ENCODE measurements around the gene SMPD4. TPM values are rescaled to one million over a fixed set of nuclear protein-coding genes. Genes with fewer than 3 reads are reported as not detected.

The SMPD4 gene
- total and polyA plus RNA-seq, 2 donors (not counting 3 experiments of a cell fraction or from before 2014, with no cell fraction given) = 85.3 to 88.1 TPM

- Histone ChIP-seq H2AFZ (ENCODE audit: low read depth, low read length) (no peak overlapping the region), H3K9ac (replicated peaks; ENCODE audit: extremely low read depth, insufficient read depth, low read length) (no peak overlapping the region), H3K4me3 (replicated peaks in 1 of 3; ENCODE audit: insufficient read depth in 1 of 3, low read depth in 1 of 3, low read length in 3 of 3) (no peak overlapping the region), H4K20me1 (replicated peaks; ENCODE audit: control insufficient read depth, extremely low read depth, insufficient read depth, low read length) (no peaks in the 10 kb centered on the region), H3K27ac (ENCODE audit: insufficient read depth, low read depth, low read length) (no peak overlapping the region), H3K27me3 (ENCODE audit: control insufficient read depth in 2 of 2, insufficient read depth in 2 of 2, low read length in 2 of 2) (no peaks in the 10 kb centered on the region), H3K9me1 (replicated peaks; ENCODE audit: control insufficient read depth, extremely low read depth, insufficient read depth, low read length) (no peaks in the 10 kb centered on the region), H3K36me3 (ENCODE audit: control insufficient read depth in 2 of 2, extremely low read depth in 1 of 2, insufficient read depth in 2 of 2, low read length in 2 of 2) (peaks cover 0 to 4% of the 10 kb centered on the region in 2 experiments), H3K9me3 (replicated peaks; ENCODE audit: control insufficient read depth, insufficient read depth, low read length) (no peaks in the 10 kb centered on the region), H3K4me2 (ENCODE audit: insufficient read depth, low read length) (no peak overlapping the region), H3K4me1 (ENCODE audit: control insufficient read depth, extremely low read depth, insufficient read depth, low read length) (peaks cover 6% of the 10 kb centered on the region), H3K79me2 (ENCODE audit: control insufficient read depth, insufficient read depth, low read length) (peaks cover 35% of the 10 kb centered on the region)
- intact Hi-C loops (cut with micrococcal nuclease) (no loop called here), dilution Hi-C loops (cut with MboI; ENCODE audit: extremely low pct_ligation_motif_present, low sequenced_read_pairs) (no loop called here)
- POLR2A ChIA-PET = interaction anchor here (0.6 kb wide), 1 partner anchor 1303 kb away, joined by 3 read pairs; no protein-coding TSS in a partner anchor
- CTCF ChIA-PET = interaction anchor here (1.0 to 1.2 kb wide), 2 partner anchors 147 to 1303 kb away, joined by 3 read pairs; no protein-coding TSS in a partner anchor
- DNase-seq (ENCODE audit: low read depth, low spot score) (no peak), FAIRE-seq (no peak)
- BruUV-seq (replicated peaks) = no TSS peak
- TF ChIP-seq GATA2 (IDR thresholded peaks at IDR 0.05; ENCODE audit: insufficient read depth, insufficient read length, low read depth, low read length) = no peak
- TF ChIP-seq, protein P1, sequence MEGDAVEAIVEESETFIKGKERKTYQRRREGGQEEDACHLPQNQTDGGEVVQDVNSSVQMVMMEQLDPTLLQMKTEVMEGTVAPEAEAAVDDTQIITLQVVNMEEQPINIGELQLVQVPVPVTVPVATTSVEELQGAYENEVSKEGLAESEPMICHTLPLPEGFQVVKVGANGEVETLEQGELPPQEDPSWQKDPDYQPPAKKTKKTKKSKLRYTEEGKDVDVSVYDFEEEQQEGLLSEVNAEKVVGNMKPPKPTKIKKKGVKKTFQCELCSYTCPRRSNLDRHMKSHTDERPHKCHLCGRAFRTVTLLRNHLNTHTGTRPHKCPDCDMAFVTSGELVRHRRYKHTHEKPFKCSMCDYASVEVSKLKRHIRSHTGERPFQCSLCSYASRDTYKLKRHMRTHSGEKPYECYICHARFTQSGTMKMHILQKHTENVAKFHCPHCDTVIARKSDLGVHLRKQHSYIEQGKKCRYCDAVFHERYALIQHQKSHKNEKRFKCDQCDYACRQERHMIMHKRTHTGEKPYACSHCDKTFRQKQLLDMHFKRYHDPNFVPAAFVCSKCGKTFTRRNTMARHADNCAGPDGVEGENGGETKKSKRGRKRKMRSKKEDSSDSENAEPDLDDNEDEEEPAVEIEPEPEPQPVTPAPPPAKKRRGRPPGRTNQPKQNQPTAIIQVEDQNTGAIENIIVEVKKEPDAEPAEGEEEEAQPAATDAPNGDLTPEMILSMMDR (IDR thresholded peaks at IDR 0.05; ENCODE audit: extremely low read depth in 1 of 2, insufficient read depth in 1 of 2, low read depth in 1 of 2, low read length in 2 of 2) = no peak
- no peak for TF ChIP-seq EZH2 (IDR thresholded peaks at IDR 0.05; ENCODE audit: borderline replicate concordance, low read depth, low read length, severe bottlenecking)
- TF ChIP-seq FOS (IDR thresholded peaks at IDR 0.05; ENCODE audit: borderline replicate concordance, insufficient read depth, low read length) = no peak
Observed at GRCh38 chr2:130185896-130186295, 4.5 kb upstream of the SMPD4 start.

GRCh38 chr2:130185436-130185835, 4.0 kb upstream of the SMPD4 start:
- no peaks in the 10 kb centered on the region for H3K9me3 ChIP-seq (replicated peaks; ENCODE audit: control insufficient read depth, insufficient read depth, low read length)
- dilution Hi-C loops (cut with MboI; ENCODE audit: extremely low pct_ligation_motif_present, low sequenced_read_pairs) (no loop called here), intact Hi-C loops (cut with micrococcal nuclease) (no loop called here)
- no peak overlapping the region for H3K9ac ChIP-seq (replicated peaks; ENCODE audit: extremely low read depth, insufficient read depth, low read length)
- no peaks in the 10 kb centered on the region for H3K9me1 ChIP-seq (replicated peaks; ENCODE audit: control insufficient read depth, extremely low read depth, insufficient read depth, low read length)
- peaks cover 9% of the 10 kb centered on the region for H3K4me1 ChIP-seq (ENCODE audit: control insufficient read depth, extremely low read depth, insufficient read depth, low read length)
- no peak overlapping the region for H2AFZ ChIP-seq (ENCODE audit: low read depth, low read length)
- peaks cover 0 to 4% of the 10 kb centered on the region in 2 experiments for H3K36me3 ChIP-seq (ENCODE audit: control insufficient read depth in 2 of 2, extremely low read depth in 1 of 2, insufficient read depth in 2 of 2, low read length in 2 of 2)
- H3K27me3 ChIP-seq (ENCODE audit: control insufficient read depth in 2 of 2, insufficient read depth in 2 of 2, low read length in 2 of 2) = no peaks in the 10 kb centered on the region
- TF ChIP-seq JUN (IDR thresholded peaks at IDR 0.05; ENCODE audit: borderline replicate concordance, insufficient read depth, insufficient read length, low read depth) (no peak), GATA2 (IDR thresholded peaks at IDR 0.05; ENCODE audit: insufficient read depth, insufficient read length, low read depth, low read length) (no peak), POLR2AphosphoS5 (IDR thresholded peaks at IDR 0.05; ENCODE audit: insufficient read depth, low read depth, low read length) (no peak), EZH2 (IDR thresholded peaks at IDR 0.05; ENCODE audit: borderline replicate concordance, low read depth, low read length, severe bottlenecking) (no peak), FOS (IDR thresholded peaks at IDR 0.05; ENCODE audit: borderline replicate concordance, insufficient read depth, low read length) (no peak), POLR2A (IDR thresholded peaks at IDR 0.05; ENCODE audit: low read depth, low read length) (no peak), MYC (IDR thresholded peaks at IDR 0.05; ENCODE audit: low read depth, low read length) (no peak)
- TF ChIP-seq, protein P1 (IDR thresholded peaks at IDR 0.05; ENCODE audit: extremely low read depth in 1 of 2, insufficient read depth in 1 of 2, low read depth in 1 of 2, low read length in 2 of 2) = no peak
- TF ChIP-seq, protein P2, sequence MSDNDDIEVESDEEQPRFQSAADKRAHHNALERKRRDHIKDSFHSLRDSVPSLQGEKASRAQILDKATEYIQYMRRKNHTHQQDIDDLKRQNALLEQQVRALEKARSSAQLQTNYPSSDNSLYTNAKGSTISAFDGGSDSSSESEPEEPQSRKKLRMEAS (IDR thresholded peaks at IDR 0.05; ENCODE audit: insufficient read depth, insufficient read length) = no peak
- FAIRE-seq (no peak), DNase-seq (ENCODE audit: low read depth, low spot score) (no peak)
- H3K4me3 ChIP-seq (replicated peaks in 1 of 3; ENCODE audit: insufficient read depth in 1 of 3, low read depth in 1 of 3, low read length in 3 of 3) = no peak overlapping the region
- no TSS peak for BruUV-seq (replicated peaks)
- peaks cover 40% of the 10 kb centered on the region for H3K79me2 ChIP-seq (ENCODE audit: control insufficient read depth, insufficient read depth, low read length)
- POLR2A ChIA-PET = interaction anchor here (0.6 kb wide), 1 partner anchor 1304 kb away, joined by 3 read pairs; no protein-coding TSS in a partner anchor
- H3K4me2 ChIP-seq (ENCODE audit: insufficient read depth, low read length) = no peak overlapping the region
- no peaks in the 10 kb centered on the region for H4K20me1 ChIP-seq (replicated peaks; ENCODE audit: control insufficient read depth, extremely low read depth, insufficient read depth, low read length)
- H3K27ac ChIP-seq (ENCODE audit: insufficient read depth, low read depth, low read length) = no peak overlapping the region
- CTCF ChIA-PET = interaction anchor here (1.0 to 1.2 kb wide), 2 partner anchors 147 to 1304 kb away, joined by 3 read pairs; no protein-coding TSS in a partner anchor
